ENCODE measurements around the gene NAPSA. TPM values are rescaled to one million over a fixed set of nuclear protein-coding genes. Genes with fewer than 3 reads are reported as not detected.

The NAPSA gene
- total and polyA plus RNA-seq, 10 of the 15 experiments (the other 5 are each of a cell fraction or from before 2014, with no cell fraction given) = 6.7 to 45.4 (median 17.1) TPM

GRCh38 chr19:50341091-50341564, 24.3 kb downstream of the NAPSA start (continued):
- TF ChIP-seq IRF4 (IDR thresholded peaks at IDR 0.05; ENCODE audit: low read depth, low read length) (peak; percentile 70; the same call in 1 of the 2 replicates), SUPT20H (IDR thresholded peaks at IDR 0.05; ENCODE audit: borderline replicate concordance, control insufficient read depth, low read depth, low read length) (no peak), ZNF384 (IDR thresholded peaks at IDR 0.05; ENCODE audit: borderline replicate concordance, low read depth, low read length) (0 out of 2 replicates have a peak, but pooled peaks have one; percentile 8), BACH1 (IDR thresholded peaks at IDR 0.05; ENCODE audit: borderline replicate concordance) (no peak; the same call in 1 of the 2 replicates), RCOR1 (conservative IDR thresholded peaks at IDR 0.05; ENCODE audit: low read depth, low read length) (0 out of 2 replicates have a peak, but pooled peaks have one; percentile 22), KLF5 (IDR thresholded peaks at IDR 0.05; ENCODE audit: partially characterized antibody) (no peak), USF1 (IDR thresholded peaks at IDR 0.05; ENCODE audit: borderline replicate concordance, extremely low read length, insufficient read depth, low read depth, low read length) (no peak), PAX8 (IDR thresholded peaks at IDR 0.05) (no peak), CBFB (IDR thresholded peaks at IDR 0.05; ENCODE audit: low read depth) (peak; percentile 22; the same call in 1 of the 2 replicates), ESRRA (IDR thresholded peaks at IDR 0.05; ENCODE audit: low read length) (peak; percentile 94; the same call in 1 of the 2 replicates), BMI1 (IDR thresholded peaks at IDR 0.05; ENCODE audit: borderline replicate concordance) (no peak; the same call in 1 of the 2 replicates), SIN3A (IDR thresholded peaks at IDR 0.05; ENCODE audit: low read depth, low read length) (no peak), CHD1 (IDR thresholded peaks at IDR 0.05; ENCODE audit: low read depth, low read length) (no peak), RBBP5 (conservative IDR thresholded peaks at IDR 0.05) (no peak), PAX5 (IDR thresholded peaks at IDR 0.05; ENCODE audit: borderline replicate concordance, low read depth, low read length) (peak; percentile 57; the same call in 1 of the 2 replicates), NFYA (IDR thresholded peaks at IDR 0.05; ENCODE audit: borderline replicate concordance, low read depth, low read length) (no peak), KDM1A (IDR thresholded peaks at IDR 0.05; ENCODE audit: borderline replicate concordance) (no peak)
- TF ChIP-seq, protein P1, sequence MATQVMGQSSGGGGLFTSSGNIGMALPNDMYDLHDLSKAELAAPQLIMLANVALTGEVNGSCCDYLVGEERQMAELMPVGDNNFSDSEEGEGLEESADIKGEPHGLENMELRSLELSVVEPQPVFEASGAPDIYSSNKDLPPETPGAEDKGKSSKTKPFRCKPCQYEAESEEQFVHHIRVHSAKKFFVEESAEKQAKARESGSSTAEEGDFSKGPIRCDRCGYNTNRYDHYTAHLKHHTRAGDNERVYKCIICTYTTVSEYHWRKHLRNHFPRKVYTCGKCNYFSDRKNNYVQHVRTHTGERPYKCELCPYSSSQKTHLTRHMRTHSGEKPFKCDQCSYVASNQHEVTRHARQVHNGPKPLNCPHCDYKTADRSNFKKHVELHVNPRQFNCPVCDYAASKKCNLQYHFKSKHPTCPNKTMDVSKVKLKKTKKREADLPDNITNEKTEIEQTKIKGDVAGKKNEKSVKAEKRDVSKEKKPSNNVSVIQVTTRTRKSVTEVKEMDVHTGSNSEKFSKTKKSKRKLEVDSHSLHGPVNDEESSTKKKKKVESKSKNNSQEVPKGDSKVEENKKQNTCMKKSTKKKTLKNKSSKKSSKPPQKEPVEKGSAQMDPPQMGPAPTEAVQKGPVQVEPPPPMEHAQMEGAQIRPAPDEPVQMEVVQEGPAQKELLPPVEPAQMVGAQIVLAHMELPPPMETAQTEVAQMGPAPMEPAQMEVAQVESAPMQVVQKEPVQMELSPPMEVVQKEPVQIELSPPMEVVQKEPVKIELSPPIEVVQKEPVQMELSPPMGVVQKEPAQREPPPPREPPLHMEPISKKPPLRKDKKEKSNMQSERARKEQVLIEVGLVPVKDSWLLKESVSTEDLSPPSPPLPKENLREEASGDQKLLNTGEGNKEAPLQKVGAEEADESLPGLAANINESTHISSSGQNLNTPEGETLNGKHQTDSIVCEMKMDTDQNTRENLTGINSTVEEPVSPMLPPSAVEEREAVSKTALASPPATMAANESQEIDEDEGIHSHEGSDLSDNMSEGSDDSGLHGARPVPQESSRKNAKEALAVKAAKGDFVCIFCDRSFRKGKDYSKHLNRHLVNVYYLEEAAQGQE (IDR thresholded peaks at IDR 0.05; ENCODE audit: low read depth, low read length) = no peak
- TF ChIP-seq, protein P2, sequence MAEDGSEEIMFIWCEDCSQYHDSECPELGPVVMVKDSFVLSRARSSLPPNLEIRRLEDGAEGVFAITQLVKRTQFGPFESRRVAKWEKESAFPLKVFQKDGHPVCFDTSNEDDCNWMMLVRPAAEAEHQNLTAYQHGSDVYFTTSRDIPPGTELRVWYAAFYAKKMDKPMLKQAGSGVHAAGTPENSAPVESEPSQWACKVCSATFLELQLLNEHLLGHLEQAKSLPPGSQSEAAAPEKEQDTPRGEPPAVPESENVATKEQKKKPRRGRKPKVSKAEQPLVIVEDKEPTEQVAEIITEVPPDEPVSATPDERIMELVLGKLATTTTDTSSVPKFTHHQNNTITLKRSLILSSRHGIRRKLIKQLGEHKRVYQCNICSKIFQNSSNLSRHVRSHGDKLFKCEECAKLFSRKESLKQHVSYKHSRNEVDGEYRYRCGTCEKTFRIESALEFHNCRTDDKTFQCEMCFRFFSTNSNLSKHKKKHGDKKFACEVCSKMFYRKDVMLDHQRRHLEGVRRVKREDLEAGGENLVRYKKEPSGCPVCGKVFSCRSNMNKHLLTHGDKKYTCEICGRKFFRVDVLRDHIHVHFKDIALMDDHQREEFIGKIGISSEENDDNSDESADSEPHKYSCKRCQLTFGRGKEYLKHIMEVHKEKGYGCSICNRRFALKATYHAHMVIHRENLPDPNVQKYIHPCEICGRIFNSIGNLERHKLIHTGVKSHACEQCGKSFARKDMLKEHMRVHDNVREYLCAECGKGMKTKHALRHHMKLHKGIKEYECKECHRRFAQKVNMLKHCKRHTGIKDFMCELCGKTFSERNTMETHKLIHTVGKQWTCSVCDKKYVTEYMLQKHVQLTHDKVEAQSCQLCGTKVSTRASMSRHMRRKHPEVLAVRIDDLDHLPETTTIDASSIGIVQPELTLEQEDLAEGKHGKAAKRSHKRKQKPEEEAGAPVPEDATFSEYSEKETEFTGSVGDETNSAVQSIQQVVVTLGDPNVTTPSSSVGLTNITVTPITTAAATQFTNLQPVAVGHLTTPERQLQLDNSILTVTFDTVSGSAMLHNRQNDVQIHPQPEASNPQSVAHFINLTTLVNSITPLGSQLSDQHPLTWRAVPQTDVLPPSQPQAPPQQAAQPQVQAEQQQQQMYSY (CRISPR knock-in tag; IDR thresholded peaks at IDR 0.05) = no peak
- TF ChIP-seq, protein P3, sequence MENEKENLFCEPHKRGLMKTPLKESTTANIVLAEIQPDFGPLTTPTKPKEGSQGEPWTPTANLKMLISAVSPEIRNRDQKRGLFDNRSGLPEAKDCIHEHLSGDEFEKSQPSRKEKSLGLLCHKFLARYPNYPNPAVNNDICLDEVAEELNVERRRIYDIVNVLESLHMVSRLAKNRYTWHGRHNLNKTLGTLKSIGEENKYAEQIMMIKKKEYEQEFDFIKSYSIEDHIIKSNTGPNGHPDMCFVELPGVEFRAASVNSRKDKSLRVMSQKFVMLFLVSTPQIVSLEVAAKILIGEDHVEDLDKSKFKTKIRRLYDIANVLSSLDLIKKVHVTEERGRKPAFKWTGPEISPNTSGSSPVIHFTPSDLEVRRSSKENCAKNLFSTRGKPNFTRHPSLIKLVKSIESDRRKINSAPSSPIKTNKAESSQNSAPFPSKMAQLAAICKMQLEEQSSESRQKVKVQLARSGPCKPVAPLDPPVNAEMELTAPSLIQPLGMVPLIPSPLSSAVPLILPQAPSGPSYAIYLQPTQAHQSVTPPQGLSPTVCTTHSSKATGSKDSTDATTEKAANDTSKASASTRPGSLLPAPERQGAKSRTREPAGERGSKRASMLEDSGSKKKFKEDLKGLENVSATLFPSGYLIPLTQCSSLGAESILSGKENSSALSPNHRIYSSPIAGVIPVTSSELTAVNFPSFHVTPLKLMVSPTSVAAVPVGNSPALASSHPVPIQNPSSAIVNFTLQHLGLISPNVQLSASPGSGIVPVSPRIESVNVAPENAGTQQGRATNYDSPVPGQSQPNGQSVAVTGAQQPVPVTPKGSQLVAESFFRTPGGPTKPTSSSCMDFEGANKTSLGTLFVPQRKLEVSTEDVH (IDR thresholded peaks at IDR 0.05; ENCODE audit: low read depth, partially characterized antibody) = no peak

All from GM12878 (cell line).